ENCODE results near the gene PIBF1.
"Not testable (repeated sequence)": the region's sequence is repeated elsewhere in the genome, so short reads cannot be mapped to it uniquely, and the experiment has no call there.

PIBF1 gene

GRCh38 chr13:72820898-72821279 lies 39.0 kb downstream of the PIBF1 start:
- DNase-seq: no peak

DNA sequence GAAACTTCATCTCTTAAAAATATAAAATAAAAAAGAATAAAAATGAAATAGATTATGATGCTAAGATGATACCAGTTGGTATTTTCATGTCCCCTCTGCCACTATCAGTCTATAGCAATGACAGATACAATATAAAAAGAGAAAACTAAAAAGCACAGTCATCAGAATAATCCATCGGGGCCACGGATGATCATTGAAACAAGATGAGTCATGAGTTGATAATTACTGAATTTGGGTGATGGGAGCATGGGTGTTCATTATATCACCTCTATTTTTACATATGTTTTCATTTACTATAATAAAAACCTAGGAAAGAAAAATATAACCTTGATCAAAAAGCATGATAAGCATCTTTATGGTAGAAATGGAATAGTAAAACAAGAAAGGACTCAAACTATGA lies 41.1 kb downstream of the PIBF1 start:
- DNase-seq: no peak

DNA sequence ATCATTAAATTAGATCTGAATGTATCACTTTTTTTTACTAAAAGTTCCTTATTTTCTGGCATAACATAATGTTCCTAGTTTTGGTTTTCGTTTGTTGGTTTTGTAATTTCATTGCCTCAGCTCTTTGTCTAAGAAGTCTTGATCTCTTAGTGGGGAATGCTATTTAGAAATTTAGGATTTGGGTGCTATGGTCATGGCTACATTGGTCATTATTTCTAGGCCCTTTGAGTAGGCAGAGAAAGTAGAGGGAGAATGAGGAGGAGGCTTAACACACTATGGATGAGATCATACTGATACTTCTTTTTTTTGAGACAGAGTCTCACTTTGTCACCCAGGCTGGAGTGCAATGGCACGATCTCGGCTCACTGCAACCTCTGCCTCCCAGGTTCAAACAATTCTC lies 41.8 kb downstream of the PIBF1 start:
- DNase-seq: no peak

DNA sequence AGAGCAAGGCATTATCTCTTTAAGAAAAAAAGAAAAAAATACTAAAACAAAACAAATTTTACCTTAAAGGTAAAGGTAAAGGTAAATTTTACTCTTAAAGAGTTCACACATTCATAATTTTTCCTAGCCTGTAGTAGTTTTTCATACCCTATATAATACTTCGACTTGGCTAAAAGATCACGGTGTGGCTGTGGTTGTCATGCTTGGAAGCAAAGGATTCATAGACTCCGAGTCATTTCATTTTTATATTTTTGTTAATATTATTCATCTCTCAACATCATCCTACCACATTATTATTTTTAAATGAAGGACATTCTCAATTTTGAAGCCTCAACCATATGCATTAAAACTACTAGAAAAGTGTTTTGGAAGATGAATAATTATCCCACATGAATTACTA lies 52.7 kb downstream of the PIBF1 start:
- DNase-seq: no peak

DNA sequence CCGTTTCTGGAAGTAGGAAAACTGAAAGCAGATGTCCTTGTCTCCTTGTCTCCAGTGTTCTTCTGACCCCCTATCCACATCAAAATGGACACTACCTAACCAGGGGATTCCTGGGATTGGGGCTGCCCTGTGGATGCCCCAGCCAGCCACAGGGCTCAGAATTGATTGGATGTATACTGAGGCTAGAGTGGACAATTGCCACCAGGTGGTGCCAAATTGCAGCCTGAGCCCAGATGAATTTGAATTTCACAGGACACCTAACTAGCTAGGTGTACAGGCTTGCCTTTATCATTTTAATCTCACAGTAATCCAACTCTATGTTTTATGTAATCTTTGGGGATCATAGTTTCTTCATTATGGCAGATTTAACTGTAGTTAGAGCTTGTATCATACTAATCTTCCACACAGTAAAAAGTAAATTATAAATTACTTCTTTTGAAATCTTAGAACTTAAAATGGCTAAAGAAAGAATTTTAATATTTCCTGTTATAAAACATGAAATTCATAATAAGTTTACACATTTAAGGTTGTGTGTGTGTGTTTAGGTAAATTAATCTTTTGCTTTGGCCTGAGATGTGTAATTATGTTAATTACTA lies 58.0 kb downstream of the PIBF1 start:
- DNase-seq: peak; percentile 34

GRCh38 chr13:72842991-72843390 lies 61.1 kb downstream of the PIBF1 start:
- DNase-seq: no peak

DNA sequence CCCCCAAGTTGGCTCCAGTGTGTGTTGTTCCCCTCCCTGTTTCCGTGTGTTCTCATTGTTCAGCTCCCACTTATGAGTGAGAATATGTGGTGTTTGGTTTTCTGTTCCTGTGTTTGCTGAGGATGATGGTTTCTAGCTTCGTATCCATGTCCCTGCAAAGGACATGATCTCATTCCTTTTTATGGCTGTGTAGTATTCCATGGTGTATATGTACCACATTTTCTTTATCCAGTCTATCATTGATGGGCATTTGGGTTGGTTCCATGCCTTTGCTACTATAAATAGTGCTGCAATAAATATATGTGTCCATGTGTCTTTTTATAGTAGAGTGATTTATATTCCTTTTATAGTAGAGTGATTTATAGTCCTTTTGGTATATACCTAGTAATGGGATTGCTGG lies 63.2 kb downstream of the PIBF1 start:
- DNase-seq: not testable (repeated sequence)

DNA sequence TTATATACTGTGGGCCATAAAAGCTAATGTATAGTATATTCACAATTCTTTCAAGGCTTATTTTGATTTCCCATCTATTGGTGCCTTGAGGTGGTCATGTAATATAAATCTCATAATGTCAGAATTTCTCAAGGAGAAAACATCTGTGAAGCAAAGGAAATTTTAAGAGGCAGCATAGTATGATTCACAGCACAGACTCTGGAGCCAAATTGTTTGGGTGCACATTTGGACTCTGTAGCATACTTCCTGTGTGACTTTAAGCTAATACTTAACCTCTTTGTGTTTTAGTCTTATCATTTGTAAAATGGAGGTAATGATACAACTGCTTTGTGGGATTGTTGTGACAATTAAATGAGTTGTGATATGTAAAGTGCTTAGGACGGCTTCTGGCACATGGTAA lies 67.6 kb downstream of the PIBF1 start:
- no peak for DNase-seq

DNA sequence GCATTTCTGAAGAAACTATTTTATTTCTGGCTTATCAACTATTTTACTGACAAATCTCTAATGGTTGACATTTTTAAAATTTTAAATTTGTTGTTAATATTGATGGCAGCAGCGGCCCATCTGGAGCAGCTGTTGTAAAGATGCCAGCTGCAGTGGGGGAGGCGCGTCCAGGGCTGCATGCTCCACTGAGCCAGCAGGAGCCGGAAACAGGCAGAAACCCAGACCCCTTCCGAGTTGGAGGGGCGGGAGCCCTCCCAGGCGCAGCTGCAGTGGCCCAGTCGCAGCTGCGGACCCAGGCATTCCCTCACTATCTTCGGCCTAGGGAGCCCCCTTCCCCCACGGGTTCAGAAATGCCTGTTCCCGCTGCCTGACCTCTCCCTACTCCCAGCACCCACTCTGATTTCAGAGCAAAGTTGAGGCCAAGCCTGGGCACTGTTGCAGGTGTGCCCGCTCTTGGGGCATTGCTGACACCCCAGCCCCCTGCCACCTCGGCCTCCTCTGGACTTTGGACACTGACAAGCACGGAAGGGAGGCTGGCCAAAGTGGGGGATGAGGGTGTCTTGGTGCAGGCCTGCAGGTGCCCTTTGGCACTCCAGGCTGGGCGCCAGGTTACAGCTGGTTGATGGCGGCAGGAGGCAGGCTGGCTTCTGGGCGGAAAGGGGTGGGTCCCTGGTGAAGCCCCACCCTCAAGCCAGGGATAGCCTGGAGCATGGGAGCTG lies 69.2 kb downstream of the PIBF1 start:
- DNase-seq: no peak

- DNase-seq: no peak
Measured at GRCh38 chr13:72851678-72852014, 69.7 kb downstream of the PIBF1 start.

- DNase-seq: no peak
Measured at GRCh38 chr13:72852207-72852606, 70.3 kb downstream of the PIBF1 start.

GRCh38 chr13:72853000-72853399 lies 71.1 kb downstream of the PIBF1 start:
- DNase-seq: no peak

- no peak for DNase-seq
Measured at GRCh38 chr13:72864142-72865011, 82.4 kb downstream of the PIBF1 start.

GRCh38 chr13:72868229-72868628 lies 86.3 kb downstream of the PIBF1 start:
- DNase-seq: no peak

DNA sequence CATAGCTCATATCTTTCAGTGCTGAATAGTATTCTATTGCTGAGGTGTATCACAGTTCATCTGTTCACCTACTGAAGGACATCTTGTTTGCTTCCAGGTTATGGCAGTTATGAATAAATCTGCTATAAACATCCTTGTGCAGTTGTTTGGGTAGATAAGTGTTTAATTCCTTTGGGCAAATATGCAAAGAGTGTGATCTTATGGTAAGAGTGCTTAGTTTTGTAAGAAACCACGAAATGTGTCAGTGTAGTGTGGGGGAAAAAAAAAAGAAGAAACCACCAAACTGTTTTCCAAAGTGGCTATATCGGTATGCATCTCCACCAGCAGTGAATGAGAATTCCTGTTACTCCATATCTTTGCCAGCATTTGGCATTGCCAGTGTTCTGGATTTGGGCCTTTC lies 93.3 kb downstream of the PIBF1 start:
- DNase-seq: no peak

- no peak for DNase-seq
Measured at GRCh38 chr13:72884101-72884500, 102.2 kb downstream of the PIBF1 start.

GRCh38 chr13:72886272-72887067 lies 104.5 kb downstream of the PIBF1 start:
- no peak for DNase-seq

DNA sequence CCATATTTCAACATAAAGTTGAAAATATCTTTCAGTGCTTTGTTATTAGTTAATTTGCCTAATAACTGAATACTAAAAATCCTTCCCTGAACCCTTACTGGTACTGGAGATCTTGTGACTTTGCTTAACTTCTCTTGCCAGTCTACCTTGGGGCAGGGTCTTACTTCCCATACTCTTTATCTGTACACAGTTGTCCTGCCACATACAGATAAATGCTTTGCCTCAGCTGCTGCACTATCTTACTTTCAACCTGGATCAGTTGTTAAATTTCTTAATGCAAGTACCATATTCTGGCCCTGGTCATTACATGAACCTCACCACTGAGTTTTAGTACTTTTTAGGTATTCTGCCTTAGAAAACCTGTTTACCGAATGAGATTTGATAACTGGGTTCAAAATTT lies 107.6 kb downstream of the PIBF1 start:
- DNase-seq: no peak

DNA sequence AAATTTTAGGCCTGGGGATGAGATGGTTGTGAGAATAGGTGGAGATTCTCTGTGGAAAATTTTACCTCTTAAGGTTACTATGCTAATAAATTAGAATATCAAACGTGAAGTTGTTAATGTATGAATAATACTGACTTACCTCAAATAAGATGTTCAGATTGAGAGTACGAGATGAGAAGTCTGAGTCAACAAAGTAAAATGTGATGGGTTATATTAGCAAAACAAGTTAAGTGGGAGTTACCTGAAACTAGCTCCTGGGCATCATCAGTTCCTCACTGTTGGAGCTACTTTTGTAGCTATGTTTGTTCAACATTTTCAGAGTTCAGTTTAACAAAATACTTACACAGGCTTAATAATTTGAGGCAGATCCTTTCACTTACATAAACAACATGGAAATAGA lies 108.6 kb downstream of the PIBF1 start:
- no peak for DNase-seq

- DNase-seq: no peak
Measured at GRCh38 chr13:72891423-72891822, 109.5 kb downstream of the PIBF1 start.

- no peak for DNase-seq
Measured at GRCh38 chr13:72896869-72897268, 114.9 kb downstream of the PIBF1 start.

DNA sequence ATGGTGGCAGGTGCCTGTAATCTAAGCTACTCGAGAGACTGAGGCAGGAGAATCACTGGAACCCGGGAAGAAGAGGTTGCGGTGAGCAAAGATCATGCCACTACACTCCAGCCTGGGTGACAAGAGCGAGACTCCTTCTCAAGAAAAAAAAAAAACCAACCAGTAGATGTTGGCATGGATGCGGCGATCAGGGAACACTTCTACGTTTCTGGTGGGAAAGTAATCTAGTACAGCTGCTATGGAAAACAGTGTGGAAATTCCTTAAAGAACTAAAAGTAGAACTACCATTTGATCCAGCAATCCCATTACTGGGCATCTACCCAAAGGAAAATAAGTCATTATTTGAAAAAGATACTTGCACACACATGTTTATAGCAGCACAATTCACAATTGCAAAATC lies 119.6 kb downstream of the PIBF1 start:
- DNase-seq: not testable (repeated sequence)

DNA sequence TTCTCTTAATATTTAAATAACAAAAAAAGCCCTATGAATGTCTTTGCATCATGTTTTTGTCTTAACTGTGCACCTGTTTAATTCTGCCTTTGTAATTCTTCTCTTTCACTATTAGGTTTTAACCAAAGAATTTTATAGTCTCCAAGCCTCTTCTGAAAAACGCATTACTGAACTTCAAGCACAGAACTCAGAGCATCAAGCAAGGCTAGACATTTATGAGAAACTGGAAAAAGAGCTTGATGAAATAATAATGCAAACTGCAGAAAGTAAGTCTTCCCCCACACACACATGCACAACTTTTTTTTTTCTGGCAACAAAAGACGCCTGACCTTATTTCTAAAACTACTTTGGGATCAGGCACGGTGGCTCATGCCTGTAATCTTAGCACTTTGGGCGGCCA lies 126.5 kb downstream of the PIBF1 start:
- DNase-seq: no peak

Measured in NCI-H1417 treated with DMSO at 0.1 percent for 48 hours (cell line).